GM23248 (cell line): ENCODE data around the gene ST3GAL2. TPM values are rescaled to one million over a fixed set of nuclear protein-coding genes. Genes with fewer than 3 reads are reported as not detected.

ENCODE experiments used
- DNase-seq: peaks from one replicate; pipeline ENCODE4 v3.0.0-alpha.2; 2015
- H2AFZ ChIP-seq: fragments of 200-600 bp; sonication (generic); 2 replicates; pipeline ENCODE4 v1.6.1; 2016; ENCODE audit warnings: antibody characterized with exemption
- H3F3A ChIP-seq: fragments of 200-600 bp; sonication (generic); 2 replicates; pipeline ENCODE4 v1.6.1; 2016; ENCODE audit warnings: mild to moderate bottlenecking, antibody characterized with exemption, mixed run types; ENCODE audit not compliant: insufficient read depth
- H3K27ac ChIP-seq: fragments of 200-600 bp; sonication (generic); 2 replicates; pipeline ENCODE4 v1.5.1; 2016; ENCODE audit warnings: mild to moderate bottlenecking
- H3K27me3 ChIP-seq: fragments of 200-600 bp; sonication (generic); replicated peaks from 2 replicates; pipeline ENCODE4 v1.6.1; 2016; ENCODE audit warnings: mild to moderate bottlenecking; ENCODE audit not compliant: insufficient read depth
- H3K36me3 ChIP-seq: fragments of 200-600 bp; sonication (generic); 2 replicates; pipeline ENCODE4 v1.6.1; 2016; ENCODE audit warnings: low read depth, mild to moderate bottlenecking
- H3K4me1 ChIP-seq: fragments of 200-600 bp; sonication (generic); 2 replicates; pipeline ENCODE4 v1.6.1; 2016; ENCODE audit warnings: mild to moderate bottlenecking; ENCODE audit not compliant: insufficient read depth
- H3K4me2 ChIP-seq: fragments of 200-600 bp; sonication (generic); one replicate; pipeline ENCODE4 v1.6.1; 2016; ENCODE audit warnings: mild to moderate bottlenecking; ENCODE audit not compliant: unreplicated experiment
- H3K4me3 ChIP-seq: fragments of 200-600 bp; sonication (generic); 2 replicates; pipeline ENCODE4 v1.5.1; 2016; ENCODE audit warnings: mild to moderate bottlenecking
- H3K79me2 ChIP-seq: fragments of 200-600 bp; sonication (generic); 2 replicates; pipeline ENCODE4 v1.6.1; 2016; ENCODE audit warnings: mild to moderate bottlenecking; ENCODE audit not compliant: insufficient read depth
- H3K9ac ChIP-seq: fragments of 200-600 bp; sonication (generic); 2 replicates; pipeline ENCODE4 v1.6.1; 2016; ENCODE audit warnings: mild to moderate bottlenecking
- H3K9me2 ChIP-seq: fragments of 200-600 bp; sonication (generic); 2 replicates; pipeline ENCODE4 v1.6.1; 2016; ENCODE audit warnings: mixed run types, mild to moderate bottlenecking, moderate library complexity; ENCODE audit not compliant: insufficient read depth
- H3K9me3 ChIP-seq: fragments of 200-600 bp; sonication (generic); one replicate; pipeline ENCODE4 v1.6.1; 2017; ENCODE audit warnings: low read depth
- H4K20me1 ChIP-seq: fragments of 200-600 bp; sonication (generic); 2 replicates; pipeline ENCODE4 v1.6.0; 2016; ENCODE audit not compliant: insufficient read depth
- EZH2 ChIP-seq: fragments of 200-600 bp; sonication (generic); IDR thresholded peaks from 2 replicates; pipeline ENCODE4 v1.6.1; 2018; ENCODE audit warnings: antibody characterized with exemption, mild to moderate bottlenecking; ENCODE audit not compliant: insufficient read depth, poor library complexity, severe bottlenecking
- EZH2phosphoT487 ChIP-seq: fragments of 200-600 bp; sonication (generic); IDR thresholded peaks from 2 replicates; pipeline ENCODE4 v1.6.1; 2018; ENCODE audit warnings: antibody characterized with exemption, moderate library complexity, mild to moderate bottlenecking, low read depth; ENCODE audit not compliant: insufficient read depth
- WGBS, 2 experiments: methylation state at CpG; one replicate each; pipeline ENCODE4 v1.1.6; 2015 to 2017; ENCODE audit warnings: low lambda C conversion rate in 2 of 2, low coverage in 1 of 2; ENCODE audit errors: missing lambda C conversion rate in 2 of 2; 5-methylcytosine and 5-hydroxymethylcytosine counted together
- in situ Hi-C: fragments of 300-500 bp; cut with MboI; formaldehyde crosslinking; loops from 2 replicates; pipeline ENCODE4 v1.15.0; 2020
- polyA plus RNA-seq: library from polyadenylated mRNA; unstranded; fragments of >200 nt; fragmentation: Nextera tagmentation; extraction: Ambion mirVana; gene quantifications from 2 replicates; pipeline ENCODE4 v1.2.1, GENCODE V29; 2016
- total RNA-seq: library from RNA; depleted of rRNA; stranded (reverse); fragments of >200 nt; shearing (Covaris generic); gene quantifications from 2 replicates; pipeline ENCODE4 v1.2.3, GENCODE V29; 2014

Gene ST3GAL2
- total and polyA plus RNA-seq, 2 experiments from 2014 or later, result 10.8 to 32.5 TPM

GRCh38 chr16:70476272-70477020 lies 37.5 kb upstream of the ST3GAL2 start:
- Histone ChIP-seq H3K4me3 (no peak overlapping the region), H4K20me1 (no peaks in the 10 kb centered on the region), H3K27me3 (no peaks in the 10 kb centered on the region), H3K9ac (peak overlapping the region; percentile 58), H3K4me2 (peak overlapping the region; percentile 52), H3K27ac (no peak overlapping the region), H3K9me2 (no peaks in the 10 kb centered on the region), H2AFZ (no peak overlapping the region), H3F3A (no peaks in the 10 kb centered on the region; the same call in 1 of the 2 replicates), H3K4me1 (peaks cover 11% of the 10 kb centered on the region), H3K9me3 (no peaks in the 10 kb centered on the region), H3K36me3 (no peaks in the 10 kb centered on the region; the same call in 1 of the 2 replicates), H3K79me2 (no peaks in the 10 kb centered on the region)
- DNase-seq, result peak; percentile 77
- no peak for TF ChIP-seq EZH2phosphoT487
- no peak for TF ChIP-seq EZH2
- WGBS, 2 experiments, result 64 to 67% methylated on average over 12 to 13 of the region's 13 CpGs
- in situ Hi-C loops, result no loop called here

- Histone ChIP-seq H3K4me1 (peaks cover 11% of the 10 kb centered on the region), H4K20me1 (no peaks in the 10 kb centered on the region), H3K4me2 (no peak overlapping the region), H3K9ac (no peak overlapping the region), H3K27ac (no peak overlapping the region), H3K9me3 (no peaks in the 10 kb centered on the region), H3F3A (no peaks in the 10 kb centered on the region; the same call in 1 of the 2 replicates), H3K9me2 (no peaks in the 10 kb centered on the region), H3K79me2 (no peaks in the 10 kb centered on the region), H3K36me3 (no peaks in the 10 kb centered on the region; the same call in 1 of the 2 replicates), H3K27me3 (no peaks in the 10 kb centered on the region), H2AFZ (no peak overlapping the region), H3K4me3 (no peak overlapping the region)
- in situ Hi-C loops, result no loop called here
- no peak for DNase-seq
- 91 to 93% methylated on average over 19 to 24 of the region's 24 CpGs for WGBS, 2 experiments
- TF ChIP-seq EZH2phosphoT487, result no peak
- TF ChIP-seq EZH2, result no peak
Observed at GRCh38 chr16:70475054-70475871, 36.4 kb upstream of the ST3GAL2 start.

GRCh38 chr16:70474320-70475053 lies 35.6 kb upstream of the ST3GAL2 start:
- Histone ChIP-seq H3K4me3 (no peak overlapping the region), H2AFZ (no peak overlapping the region), H3K4me1 (peaks cover 11% of the 10 kb centered on the region), H3K4me2 (no peak overlapping the region), H3K79me2 (no peaks in the 10 kb centered on the region), H3K9me3 (no peaks in the 10 kb centered on the region), H3K36me3 (no peaks in the 10 kb centered on the region), H3K9me2 (no peaks in the 10 kb centered on the region), H3K9ac (no peak overlapping the region), H3F3A (no peaks in the 10 kb centered on the region; the same call in 1 of the 2 replicates), H3K27ac (no peak overlapping the region), H3K27me3 (no peaks in the 10 kb centered on the region), H4K20me1 (no peaks in the 10 kb centered on the region)
- no peak for DNase-seq
- in situ Hi-C loops, result no loop called here
- WGBS, 2 experiments, result 94 to 95% methylated on average over 18 to 22 of the region's 22 CpGs
- TF ChIP-seq EZH2 (no peak), EZH2phosphoT487 (no peak)
